Measurements from ENCODE around the gene NLE1. TPM values are rescaled to one million over a fixed set of nuclear protein-coding genes. Genes with fewer than 3 reads are reported as not detected.
A peak's percentile ranks its signal among the peaks of the same experiment; 100 is the strongest.

NLE1 gene
- total and polyA plus RNA-seq, 10 donors, result 5.8 to 17.3 (median 11.7) TPM

GRCh38 chr17:35127751-35128514 lies 14.2 kb downstream of the NLE1 start:
- Histone ChIP-seq H3K27ac (no peak overlapping the region), H3K9me3 (no peaks in the 10 kb centered on the region), H3K4me1 (no peaks in the 10 kb centered on the region), H3K27me3 (replicated peaks in 1 of 7) (no peaks in the 10 kb centered on the region), H3K4me3 (no peak overlapping the region), H3K36me3 (peaks cover 0 to 30% (median 20%) of the 10 kb centered on the region in 6 donors)
- DNase-seq, result no peak
- intact Hi-C loops (cut with DNase I; ENCODE audit: low total_unique reads), result no loop called here
- WGBS, 5 donors, result 77 to 92% (median 89%) methylated on average over 11 of the region's 11 CpGs
- TF ChIP-seq POLR2A (IDR thresholded peaks at IDR 0.05), result no peak
- no peak for TF ChIP-seq POLR2AphosphoS5 (IDR thresholded peaks at IDR 0.05)
- no peak for TF ChIP-seq CTCF (IDR thresholded peaks at IDR 0.05 in 8 of 11, conservative IDR thresholded peaks at IDR 0.05 in 3 of 11)

- Histone ChIP-seq H3K36me3 (peaks cover 0 to 7% (median 0%) of the 10 kb centered on the region in 6 donors), H3K4me3 (no peak within 1 kb of the TSS), H3K27ac (no peak within 1 kb of the TSS), H3K27me3 (replicated peaks in 1 of 7) (no peaks in the 10 kb centered on the region), H3K9me3 (no peaks in the 10 kb centered on the region), H3K4me1 (peaks cover 12 to 42% (median 28%) of the 10 kb centered on the region in 6 donors)
- DNase-seq, result no peak
- TF ChIP-seq POLR2A (IDR thresholded peaks at IDR 0.05) (no peak), POLR2AphosphoS5 (IDR thresholded peaks at IDR 0.05) (no peak), CTCF (IDR thresholded peaks at IDR 0.05 in 8 of 11, conservative IDR thresholded peaks at IDR 0.05 in 3 of 11) (no peak)
- intact Hi-C loops (cut with DNase I; ENCODE audit: low total_unique reads), result loop anchor here (5.0 kb wide), 1 partner anchor 579 kb away; no protein-coding TSS in a partner anchor
- 92 to 98% (median 93%) methylated on average over 3 of the region's 3 CpGs for WGBS, 5 donors
Observed at GRCh38 chr17:35121315-35121714, 20.8 kb downstream of the NLE1 start, which contains the start of gene FNDC8. Gene FNDC8, plus strand, starts transcription at chr17:35121615. Its CDS starts 79 bp downstream, at chr17:35121694.

GRCh38 chr17:35119370-35120165 lies 22.5 kb downstream of the NLE1 start, which contains the start of gene RAD51D:
Gene RAD51D, minus strand, starts transcription at chr17:35119860. Its CDS starts 247 bp downstream, at chr17:35119613.
- Histone ChIP-seq H3K36me3 (peaks cover 0 to 14% (median 0%) of the 10 kb centered on the region in 6 donors), H3K4me1 (peaks cover 12 to 45% (median 28%) of the 10 kb centered on the region in 6 donors), H3K27me3 (replicated peaks in 1 of 7) (no peaks in the 10 kb centered on the region), H3K27ac (peak within 1 kb of the TSS; percentile 68 to 92 (median 84)), H3K9me3 (no peaks in the 10 kb centered on the region), H3K4me3 (peak within 1 kb of the TSS; percentile 66 to 97 (median 88))
- TF ChIP-seq CTCF (IDR thresholded peaks at IDR 0.05 in 8 of 11, conservative IDR thresholded peaks at IDR 0.05 in 3 of 11) (peak; percentile 85 to 99 (median 98)), POLR2AphosphoS5 (IDR thresholded peaks at IDR 0.05) (peak; percentile 69 to 81 (median 75)), POLR2A (IDR thresholded peaks at IDR 0.05) (peak in 1 of 3 donors; percentile 35)
- intact Hi-C loops (cut with DNase I; ENCODE audit: low total_unique reads), result loop anchor here (5.0 kb wide), 2 partner anchors 577 to 697 kb away; no protein-coding TSS in a partner anchor
- 0 to 1% (median 0%) methylated on average over 15 to 72 of the region's 72 CpGs for WGBS, 5 donors
- DNase-seq, result peak; percentile 96

All from spleen (tissue), 11 donors.